ENCODE results near the gene PIWIL1. TPM values are rescaled to one million over a fixed set of nuclear protein-coding genes. Genes with fewer than 3 reads are reported as not detected.

The PIWIL1 gene
- total RNA-seq, 1 donor from 2014 or later, result not detected

DNA sequence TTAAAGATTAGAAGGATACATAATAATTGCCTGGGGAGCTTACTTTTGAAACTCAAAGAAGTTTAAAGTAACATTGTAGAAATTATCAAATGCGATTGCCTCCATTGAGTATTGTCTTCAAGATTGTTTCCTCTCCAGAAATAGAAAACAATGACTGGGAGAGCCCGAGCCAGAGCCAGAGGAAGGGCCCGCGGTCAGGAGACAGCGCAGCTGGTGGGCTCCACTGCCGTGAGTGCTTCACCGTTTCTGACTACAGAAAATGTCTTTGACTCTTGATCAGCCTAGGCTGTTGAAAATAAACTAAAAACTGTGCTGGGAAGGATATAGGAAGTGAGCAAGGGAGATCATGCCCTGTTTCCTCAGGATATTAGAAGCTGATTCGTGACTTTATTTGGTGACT lies 4.8 kb downstream of the PIWIL1 start:
- ChIA-PET CTCF (no interaction called here), POLR2A (no interaction called here)
- Mint-ChIP-seq H3K4me1 (no peaks in the 10 kb centered on the region), H3K27ac (no peak overlapping the region), H3K9me3 (no peaks in the 10 kb centered on the region), H3K27me3 (peaks cover 5% of the 10 kb centered on the region), H3K4me3 (no peak overlapping the region), H3K36me3 (ENCODE audit: low read depth) (no peaks in the 10 kb centered on the region)
- TF ChIP-seq, protein P1, sequence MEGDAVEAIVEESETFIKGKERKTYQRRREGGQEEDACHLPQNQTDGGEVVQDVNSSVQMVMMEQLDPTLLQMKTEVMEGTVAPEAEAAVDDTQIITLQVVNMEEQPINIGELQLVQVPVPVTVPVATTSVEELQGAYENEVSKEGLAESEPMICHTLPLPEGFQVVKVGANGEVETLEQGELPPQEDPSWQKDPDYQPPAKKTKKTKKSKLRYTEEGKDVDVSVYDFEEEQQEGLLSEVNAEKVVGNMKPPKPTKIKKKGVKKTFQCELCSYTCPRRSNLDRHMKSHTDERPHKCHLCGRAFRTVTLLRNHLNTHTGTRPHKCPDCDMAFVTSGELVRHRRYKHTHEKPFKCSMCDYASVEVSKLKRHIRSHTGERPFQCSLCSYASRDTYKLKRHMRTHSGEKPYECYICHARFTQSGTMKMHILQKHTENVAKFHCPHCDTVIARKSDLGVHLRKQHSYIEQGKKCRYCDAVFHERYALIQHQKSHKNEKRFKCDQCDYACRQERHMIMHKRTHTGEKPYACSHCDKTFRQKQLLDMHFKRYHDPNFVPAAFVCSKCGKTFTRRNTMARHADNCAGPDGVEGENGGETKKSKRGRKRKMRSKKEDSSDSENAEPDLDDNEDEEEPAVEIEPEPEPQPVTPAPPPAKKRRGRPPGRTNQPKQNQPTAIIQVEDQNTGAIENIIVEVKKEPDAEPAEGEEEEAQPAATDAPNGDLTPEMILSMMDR (IDR thresholded peaks at IDR 0.05), result no peak
- ATAC-seq (ENCODE audit: low read depth), result no peak
- intact Hi-C loops (cut with micrococcal nuclease), result no loop called here
- no peak for DNase-seq

DNA sequence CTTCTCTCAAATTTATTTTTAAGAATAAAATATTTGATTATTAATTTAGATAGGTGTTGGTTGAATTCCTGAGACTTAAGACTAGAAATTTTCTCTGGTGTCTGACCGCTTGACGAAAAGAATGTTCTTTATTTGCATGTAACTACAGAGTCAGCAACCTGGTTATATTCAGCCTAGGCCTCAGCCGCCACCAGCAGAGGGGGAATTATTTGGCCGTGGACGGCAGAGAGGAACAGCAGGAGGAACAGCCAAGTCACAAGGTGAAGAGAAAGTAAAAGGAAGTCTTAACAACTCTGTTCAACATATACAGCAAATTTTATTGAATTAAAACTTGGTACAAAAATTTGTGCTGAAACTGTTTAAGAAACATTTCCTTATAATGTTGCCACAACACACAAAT lies 5.2 kb downstream of the PIWIL1 start:
- POLR2A ChIA-PET, result no interaction called here
- Mint-ChIP-seq H3K4me1 (no peaks in the 10 kb centered on the region), H3K9me3 (no peaks in the 10 kb centered on the region), H3K27me3 (peaks cover 5% of the 10 kb centered on the region), H3K27ac (no peak overlapping the region), H3K36me3 (ENCODE audit: low read depth) (no peaks in the 10 kb centered on the region), H3K4me3 (no peak overlapping the region)
- intact Hi-C loops (cut with micrococcal nuclease), result no loop called here
- TF ChIP-seq, protein P1 (IDR thresholded peaks at IDR 0.05), result no peak
- CTCF ChIA-PET, result no interaction called here
- ATAC-seq (ENCODE audit: low read depth), result no peak
- no peak for DNase-seq

DNA sequence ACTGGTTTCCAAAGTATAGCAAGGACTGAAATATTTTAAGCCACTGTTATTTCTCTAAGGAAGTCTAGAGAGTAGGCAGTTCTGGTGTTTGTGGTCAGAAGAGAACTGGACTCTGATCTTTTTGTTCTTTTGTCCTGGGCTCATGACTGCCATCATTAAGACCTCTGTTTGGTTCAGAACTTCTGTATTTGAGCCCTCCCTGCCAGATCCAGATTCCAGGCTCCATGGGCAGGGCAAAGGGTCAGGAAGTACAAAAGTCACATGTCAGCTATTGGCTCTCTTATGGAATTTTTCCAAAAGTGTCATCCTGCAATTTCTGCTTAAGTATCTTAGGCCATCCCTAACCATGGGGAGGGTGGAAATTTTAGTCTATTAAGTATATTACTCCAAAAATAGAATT lies 6.8 kb downstream of the PIWIL1 start:
- intact Hi-C loops (cut with micrococcal nuclease), result no loop called here
- Mint-ChIP-seq H3K4me1 (no peaks in the 10 kb centered on the region), H3K27me3 (peaks cover 5% of the 10 kb centered on the region), H3K4me3 (no peak overlapping the region), H3K9me3 (no peaks in the 10 kb centered on the region), H3K36me3 (ENCODE audit: low read depth) (no peaks in the 10 kb centered on the region), H3K27ac (no peak overlapping the region)
- DNase-seq, result no peak
- TF ChIP-seq, protein P1 (IDR thresholded peaks at IDR 0.05), result no peak
- ChIA-PET POLR2A (no interaction called here), CTCF (no interaction called here)
- no peak for ATAC-seq (ENCODE audit: low read depth)

DNA sequence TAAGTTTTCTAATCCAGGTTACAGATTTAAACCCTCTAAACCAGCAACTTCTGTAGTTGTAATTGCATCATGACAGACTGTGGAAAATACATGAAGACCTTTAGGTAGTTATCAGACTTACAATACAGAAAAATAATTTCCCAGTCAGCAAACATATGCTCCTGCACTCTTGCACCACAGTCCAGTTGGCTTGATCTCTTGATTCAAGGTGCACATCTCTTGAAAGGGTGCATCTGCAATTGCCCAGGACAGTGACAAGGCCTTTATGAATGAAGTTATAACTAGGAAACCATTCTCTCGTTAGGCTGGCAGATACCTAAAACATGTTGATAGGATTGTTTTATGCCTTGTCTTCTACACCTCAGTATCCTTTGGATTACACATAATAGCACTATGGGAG lies 7.6 kb downstream of the PIWIL1 start:
- CTCF ChIA-PET, result no interaction called here
- Mint-ChIP-seq H3K27ac (no peak overlapping the region), H3K4me1 (no peaks in the 10 kb centered on the region), H3K27me3 (no peaks in the 10 kb centered on the region), H3K36me3 (ENCODE audit: low read depth) (no peaks in the 10 kb centered on the region), H3K4me3 (no peak overlapping the region), H3K9me3 (no peaks in the 10 kb centered on the region)
- DNase-seq, result no peak
- POLR2A ChIA-PET, result no interaction called here
- intact Hi-C loops (cut with micrococcal nuclease), result no loop called here
- TF ChIP-seq, protein P1 (IDR thresholded peaks at IDR 0.05), result no peak
- no peak for ATAC-seq (ENCODE audit: low read depth)

DNA sequence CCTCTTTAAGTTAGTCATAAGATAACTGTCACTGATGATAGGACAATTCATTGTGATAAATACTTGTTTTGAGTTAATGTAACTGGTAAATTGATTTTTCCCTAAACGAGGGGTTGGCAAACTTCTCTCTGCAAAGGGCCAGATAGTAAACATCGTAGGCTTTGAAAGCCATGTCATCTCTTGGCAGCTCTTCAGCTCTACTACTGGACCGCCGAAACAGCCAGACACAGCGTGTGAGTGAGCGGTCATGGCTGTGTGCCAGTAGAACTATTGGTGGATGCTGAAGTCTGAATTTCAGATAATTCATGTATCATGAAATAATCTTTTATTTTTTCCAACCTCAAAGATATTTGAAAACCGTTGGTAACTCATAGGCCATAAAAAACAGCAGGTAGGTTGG lies 9.9 kb downstream of the PIWIL1 start:
- DNase-seq (no peak), ATAC-seq (ENCODE audit: low read depth) (no peak)
- Mint-ChIP-seq H3K27ac (no peak overlapping the region), H3K9me3 (no peaks in the 10 kb centered on the region), H3K4me3 (no peak overlapping the region), H3K4me1 (no peaks in the 10 kb centered on the region), H3K27me3 (no peaks in the 10 kb centered on the region), H3K36me3 (ENCODE audit: low read depth) (no peaks in the 10 kb centered on the region)
- CTCF ChIA-PET, result no interaction called here
- TF ChIP-seq, protein P1 (IDR thresholded peaks at IDR 0.05), result no peak
- intact Hi-C loops (cut with micrococcal nuclease), result no loop called here
- POLR2A ChIA-PET, result no interaction called here
